Right atrium auricular region (tissue), 2 donors: Measurements from ENCODE around the gene NUDC. TPM values are rescaled to one million over a fixed set of nuclear protein-coding genes. Genes with fewer than 3 reads are reported as not detected.
A peak's percentile ranks its signal among the peaks of the same experiment; 100 is the strongest.

Source experiments
- DNase-seq: peaks from one replicate; pipeline ENCODE4 v3.0.0-alpha.2; 2019; ENCODE audit warnings: low spot score
- H3K27ac ChIP-seq, 2 donors: fragments of 200-600 bp; sonication (generic); 1 replicate in 1 of 2; 2 replicates in 1 of 2; pipeline ENCODE4 v1.5.1; 2016 to 2019
- H3K27me3 ChIP-seq, 2 donors: fragments of 200-600 bp; sonication (generic); one replicate each; pipeline versions ENCODE4 v1.5.1 to v1.6.0; 2017 to 2019
- H3K36me3 ChIP-seq: fragments of 200-600 bp; sonication (generic); one replicate; pipeline ENCODE4 v1.5.1; 2016
- H3K4me1 ChIP-seq, 2 donors: fragments of 200-600 bp; sonication (generic); one replicate each; pipeline versions ENCODE4 v1.5.1 to v1.6.0; 2017 to 2019
- H3K4me3 ChIP-seq, 2 donors: fragments of 200-600 bp; sonication (generic); 1 replicate in 1 of 2; 2 replicates in 1 of 2; pipeline ENCODE4 v1.5.1; 2017 to 2019; ENCODE audit warnings: mild to moderate bottlenecking in 1 of 2, moderate library complexity in 1 of 2
- H3K9me3 ChIP-seq, 2 donors: fragments of 200-600 bp; sonication (generic); one replicate each; pipeline ENCODE4 v1.5.1; 2019
- total RNA-seq, 2 donors: library from RNA; depleted of rRNA; stranded (reverse); fragments of >200 nt; gene quantifications; one replicate each; pipeline ENCODE4 v1.1.0, GENCODE V29; 2016
- TF ChIP-seq, protein P1 (sequence below), 2 donors: fragments of 200-600 bp; sonication (generic); IDR thresholded peaks; one replicate each; pipeline ENCODE4 v1.5.1; 2019; ENCODE audit warnings: antibody characterized with exemption in 2 of 2

The NUDC gene
- total RNA-seq, 2 donors from 2014 or later = 66.7 to 82.3 TPM

DNA sequence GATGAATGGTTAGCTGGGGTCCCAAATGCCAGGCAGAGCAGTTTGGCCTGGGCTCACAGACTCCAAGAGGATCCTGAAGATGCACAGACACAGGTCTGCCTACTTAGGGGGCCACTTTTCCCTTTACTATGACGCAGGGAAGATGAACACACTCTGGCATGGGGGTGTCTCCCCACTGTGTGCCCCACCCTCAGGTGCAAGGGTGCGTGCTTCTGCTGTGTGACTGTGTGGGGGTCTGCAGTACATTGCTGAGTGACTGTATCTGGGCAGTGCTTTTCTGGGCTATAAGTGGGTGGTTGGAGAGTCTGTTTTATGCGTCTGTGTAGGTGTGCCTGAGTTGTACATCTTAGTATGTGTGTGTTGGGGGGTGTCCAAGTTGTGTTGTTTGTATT lies 11.6 kb upstream of the NUDC start:
- Histone ChIP-seq H3K36me3 (no peaks in the 10 kb centered on the region), H3K4me3 (no peak overlapping the region), H3K27ac (no peak overlapping the region), H3K9me3 (no peaks in the 10 kb centered on the region), H3K27me3 (no peaks in the 10 kb centered on the region), H3K4me1 (peaks cover 0 to 5% of the 10 kb centered on the region in 2 donors)
- TF ChIP-seq, protein P1, sequence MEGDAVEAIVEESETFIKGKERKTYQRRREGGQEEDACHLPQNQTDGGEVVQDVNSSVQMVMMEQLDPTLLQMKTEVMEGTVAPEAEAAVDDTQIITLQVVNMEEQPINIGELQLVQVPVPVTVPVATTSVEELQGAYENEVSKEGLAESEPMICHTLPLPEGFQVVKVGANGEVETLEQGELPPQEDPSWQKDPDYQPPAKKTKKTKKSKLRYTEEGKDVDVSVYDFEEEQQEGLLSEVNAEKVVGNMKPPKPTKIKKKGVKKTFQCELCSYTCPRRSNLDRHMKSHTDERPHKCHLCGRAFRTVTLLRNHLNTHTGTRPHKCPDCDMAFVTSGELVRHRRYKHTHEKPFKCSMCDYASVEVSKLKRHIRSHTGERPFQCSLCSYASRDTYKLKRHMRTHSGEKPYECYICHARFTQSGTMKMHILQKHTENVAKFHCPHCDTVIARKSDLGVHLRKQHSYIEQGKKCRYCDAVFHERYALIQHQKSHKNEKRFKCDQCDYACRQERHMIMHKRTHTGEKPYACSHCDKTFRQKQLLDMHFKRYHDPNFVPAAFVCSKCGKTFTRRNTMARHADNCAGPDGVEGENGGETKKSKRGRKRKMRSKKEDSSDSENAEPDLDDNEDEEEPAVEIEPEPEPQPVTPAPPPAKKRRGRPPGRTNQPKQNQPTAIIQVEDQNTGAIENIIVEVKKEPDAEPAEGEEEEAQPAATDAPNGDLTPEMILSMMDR (IDR thresholded peaks at IDR 0.05) = no peak
- DNase-seq = no peak

DNA sequence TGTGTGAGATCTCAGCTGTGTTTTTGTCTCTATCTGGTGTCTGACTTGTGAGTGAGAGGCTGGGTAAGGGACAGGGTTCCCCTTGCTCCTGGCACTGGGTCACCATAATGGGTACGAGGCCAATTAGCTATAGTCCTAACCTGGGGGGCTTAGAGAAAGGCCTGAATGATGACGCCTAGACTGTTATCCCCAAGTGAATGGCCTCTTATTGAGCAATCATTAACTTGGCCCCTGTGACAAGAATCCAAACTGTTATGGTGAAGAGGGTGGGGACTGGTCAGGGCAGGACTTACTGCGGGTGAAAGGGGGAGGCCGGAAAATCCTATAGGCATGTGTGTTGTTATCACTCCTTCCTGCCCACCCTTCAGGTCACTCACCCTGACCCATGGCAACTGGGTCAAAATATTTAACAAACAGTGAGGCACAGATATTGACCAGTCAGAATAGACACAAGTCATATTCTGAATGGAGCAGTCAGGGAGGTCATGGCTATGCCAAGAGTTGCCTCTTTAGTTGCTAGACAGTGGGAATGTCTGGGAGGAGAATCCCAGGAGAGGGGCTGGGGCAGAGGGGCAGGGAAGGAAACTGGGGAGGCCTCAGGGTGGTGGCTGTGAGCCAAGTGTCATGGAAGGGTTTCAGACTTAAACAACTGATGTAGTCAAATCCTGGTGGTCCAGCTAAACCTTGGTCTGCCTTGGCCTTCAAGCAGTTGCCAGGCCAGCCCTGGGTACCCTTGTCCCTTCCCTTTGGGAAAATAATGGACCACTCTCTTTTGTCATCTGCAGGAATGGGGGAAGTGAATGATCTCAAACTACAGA lies 11.0 kb upstream of the NUDC start:
- Histone ChIP-seq H3K4me3 (no peak overlapping the region), H3K4me1 (peaks cover 0 to 5% of the 10 kb centered on the region in 2 donors), H3K27ac (no peak overlapping the region), H3K9me3 (no peaks in the 10 kb centered on the region), H3K27me3 (no peaks in the 10 kb centered on the region), H3K36me3 (no peaks in the 10 kb centered on the region)
- DNase-seq = no peak
- TF ChIP-seq, protein P1 (IDR thresholded peaks at IDR 0.05) = no peak

DNA sequence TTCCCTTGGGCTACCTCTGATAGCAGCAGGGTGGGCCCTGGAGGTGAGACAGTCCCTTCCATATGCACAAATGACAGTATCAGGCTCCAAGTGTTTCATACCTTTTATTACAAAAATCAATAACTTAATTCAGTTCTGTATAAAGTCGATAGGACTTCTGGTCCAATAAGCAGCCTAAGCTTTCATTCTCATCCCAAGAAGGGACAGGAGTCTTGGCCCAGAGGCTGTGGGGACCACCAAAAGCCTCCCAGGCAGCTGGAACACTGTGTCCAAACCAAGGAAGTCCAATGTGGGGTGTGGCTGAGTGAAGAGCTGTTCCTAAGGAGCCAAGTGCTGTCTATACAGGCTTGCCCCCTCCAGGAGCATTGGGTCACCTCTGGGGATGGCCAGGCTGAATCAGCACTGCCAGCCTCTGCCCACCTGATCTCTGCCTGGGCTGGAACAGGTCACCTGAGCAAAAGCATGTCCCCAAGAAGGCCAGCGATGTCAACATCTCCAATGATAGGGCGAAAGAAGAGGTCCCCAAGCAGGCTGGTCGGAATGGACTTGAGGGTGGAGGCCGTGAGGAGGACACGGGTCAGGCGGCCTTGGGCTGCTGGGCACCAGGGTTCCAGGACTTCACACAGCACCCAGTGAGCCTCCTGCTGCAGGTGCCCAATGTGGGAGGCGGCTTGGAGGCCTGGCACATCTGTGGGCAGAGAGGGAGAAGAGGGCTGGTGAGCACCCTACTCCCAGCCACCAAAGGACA lies 10.0 kb upstream of the NUDC start:
- Histone ChIP-seq H3K4me1 (peaks cover 0 to 5% of the 10 kb centered on the region in 2 donors), H3K4me3 (no peak overlapping the region), H3K27ac (peak overlapping the region; percentile 35 to 84), H3K36me3 (no peaks in the 10 kb centered on the region), H3K27me3 (no peaks in the 10 kb centered on the region), H3K9me3 (no peaks in the 10 kb centered on the region)
- TF ChIP-seq, protein P1 (IDR thresholded peaks at IDR 0.05) = no peak
- no peak for DNase-seq

DNA sequence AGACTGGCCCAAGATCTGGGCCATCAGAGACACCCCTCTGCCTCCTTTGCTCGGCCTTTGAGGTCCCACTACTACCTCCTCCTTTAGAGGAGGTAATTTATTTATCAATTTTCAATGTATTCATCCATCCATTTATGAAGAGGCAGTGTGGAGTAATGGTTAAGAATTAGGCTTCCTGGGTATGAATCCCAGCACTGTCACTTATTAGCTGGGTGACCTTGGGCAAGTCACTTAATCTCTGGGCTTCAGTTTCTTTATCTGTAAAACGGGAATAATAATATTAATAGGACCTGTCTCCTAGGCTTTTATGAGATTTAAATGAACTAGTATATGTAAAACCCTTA lies 9.4 kb upstream of the NUDC start:
- H3K27me3 ChIP-seq = no peaks in the 10 kb centered on the region
- peak overlapping the region; percentile 84 to 92 for H3K27ac ChIP-seq
- DNase-seq = no peak
- no peaks in the 10 kb centered on the region for H3K36me3 ChIP-seq
- TF ChIP-seq, protein P1 (IDR thresholded peaks at IDR 0.05) = no peak
- H3K4me1 ChIP-seq = peaks cover 0 to 5% of the 10 kb centered on the region in 2 donors
- no peaks in the 10 kb centered on the region for H3K9me3 ChIP-seq
- H3K4me3 ChIP-seq = peak overlapping the region; percentile 45 to 46

DNA sequence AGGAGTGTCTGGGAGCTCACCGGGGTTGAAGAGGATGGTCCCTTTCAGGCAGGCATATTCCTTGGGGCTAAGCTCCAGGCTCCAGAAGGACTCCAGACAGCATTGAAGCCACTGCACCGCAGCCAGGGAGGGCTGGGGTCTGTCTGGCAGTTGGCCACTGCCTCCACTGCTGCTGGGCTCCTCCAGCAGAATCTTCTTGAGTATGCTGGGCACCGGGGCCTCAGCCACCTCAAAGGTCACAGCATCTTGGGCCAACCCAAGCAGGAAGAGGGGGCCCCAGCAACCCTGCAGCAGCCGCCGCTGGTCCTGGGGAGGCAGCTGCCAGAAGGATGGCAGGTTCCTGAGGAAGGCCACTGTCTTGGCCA lies 8.2 kb upstream of the NUDC start:
- Histone ChIP-seq H3K4me1 (peaks cover 0 to 5% of the 10 kb centered on the region in 2 donors), H3K27me3 (no peaks in the 10 kb centered on the region), H3K4me3 (peak overlapping the region; percentile 45 to 46), H3K27ac (peak overlapping the region; percentile 84 to 92), H3K9me3 (no peaks in the 10 kb centered on the region), H3K36me3 (no peaks in the 10 kb centered on the region)
- TF ChIP-seq, protein P1 (IDR thresholded peaks at IDR 0.05) = no peak
- no peak for DNase-seq
